ENCODE data around the gene SULT1C4. TPM values are rescaled to one million over a fixed set of nuclear protein-coding genes. Genes with fewer than 3 reads are reported as not detected.

Gene SULT1C4
- total and polyA plus RNA-seq, 2 of the 8 experiments (the other 6 are each of a cell fraction or from before 2014, with no cell fraction given): 1.5 to 2.1 TPM

- no peak for DNase-seq (ENCODE audit: low read depth in 1 of 2, low spot score in 2 of 2)
- Histone ChIP-seq H3K27me3 (replicated peaks in 1 of 4; ENCODE audit: control insufficient read depth in 3 of 4, extremely low read depth in 1 of 4, insufficient read depth in 3 of 4, low read length in 3 of 4) (no peaks in the 10 kb centered on the region), H2BK15ac (ENCODE audit: low read length) (no peak overlapping the region), H3K18ac (ENCODE audit: extremely low read depth, low read length) (no peak overlapping the region), H2AK5ac (ENCODE audit: low read depth, low read length) (no peak overlapping the region), H3K36me3 (ENCODE audit: control insufficient read depth in 2 of 4, insufficient read depth in 4 of 4, low read length in 3 of 4) (no peaks in the 10 kb centered on the region), H4K91ac (replicated peaks; ENCODE audit: insufficient read length, low read length) (no peak overlapping the region), H3K9ac (replicated peaks in 1 of 4; ENCODE audit: extremely low read depth in 1 of 4, low read depth in 3 of 4, low read length in 3 of 4) (no peak overlapping the region), H4K20me1 (replicated peaks in 1 of 2; ENCODE audit: control insufficient read depth in 1 of 2, insufficient read depth in 2 of 2, low read length in 2 of 2) (no peaks in the 10 kb centered on the region), H3K23ac (ENCODE audit: insufficient read length) (no peak overlapping the region), H2BK12ac (ENCODE audit: low read depth, low read length) (no peak overlapping the region), H3K79me1 (ENCODE audit: low read depth, low read length) (no peaks in the 10 kb centered on the region), H3K9me3 (ENCODE audit: insufficient read depth in 2 of 2, low read depth in 1 of 2, low read length in 1 of 2) (no peaks in the 10 kb centered on the region), H2AFZ (ENCODE audit: low read length) (no peak overlapping the region), H4K5ac (ENCODE audit: insufficient read length, low read depth, low read length) (no peak overlapping the region), H2BK5ac (ENCODE audit: low read depth, low read length) (no peak overlapping the region), H4K8ac (ENCODE audit: extremely low read depth, insufficient read depth, low read length) (no peak overlapping the region), H3K56ac (replicated peaks; ENCODE audit: insufficient read length, low read depth, low read length) (no peak overlapping the region), H2BK120ac (replicated peaks; ENCODE audit: low read depth, low read length) (no peak overlapping the region), H3K27ac (ENCODE audit: low read depth, low read length) (no peak overlapping the region), H3K4me3 (ENCODE audit: extremely low read depth in 1 of 4, insufficient read depth in 2 of 4, low read depth in 3 of 4, low read length in 4 of 4) (no peak overlapping the region), H3K4ac (replicated peaks; ENCODE audit: insufficient read length, low read depth, low read length) (no peak overlapping the region), H3K4me1 (replicated peaks in 1 of 4; ENCODE audit: control insufficient read depth in 3 of 4, insufficient read depth in 4 of 4, low read length in 3 of 4) (no peaks in the 10 kb centered on the region), H2BK20ac (ENCODE audit: low read length) (no peak overlapping the region), H3K79me2 (ENCODE audit: control insufficient read depth in 1 of 2, insufficient read depth in 2 of 2, low read length in 2 of 2) (no peaks in the 10 kb centered on the region), H3K23me2 (ENCODE audit: low read depth, low read length) (no peaks in the 10 kb centered on the region), H3K14ac (ENCODE audit: insufficient read length) (no peak overlapping the region), H3K4me2 (ENCODE audit: insufficient read depth in 1 of 2, low read depth in 2 of 2, low read length in 2 of 2) (no peak overlapping the region)
- POLR2A ChIA-PET (ENCODE audit: partially characterized antibody): no interaction called here
- FAIRE-seq: no peak
- TF ChIP-seq GTF2F1 (IDR thresholded peaks at IDR 0.05; ENCODE audit: borderline replicate concordance, low read depth, low read length): no peak
- TF ChIP-seq ATF3 (IDR thresholded peaks at IDR 0.05; ENCODE audit: insufficient read depth, low read depth, low read length): no peak
- no peak for TF ChIP-seq POLR2A (IDR thresholded peaks at IDR 0.05; ENCODE audit: control extremely low read depth in 1 of 2, low read depth in 2 of 2, low read length in 2 of 2)
- TF ChIP-seq SIX5 (IDR thresholded peaks at IDR 0.05; ENCODE audit: low read depth, low read length): no peak
- TF ChIP-seq SP4 (IDR thresholded peaks at IDR 0.05; ENCODE audit: low read length): no peak
- no peak for TF ChIP-seq KDM5A (IDR thresholded peaks at IDR 0.05; ENCODE audit: low read length)
- no peak for TF ChIP-seq RXRA (IDR thresholded peaks at IDR 0.05; ENCODE audit: insufficient read depth, low read depth, low read length)
- no peak for TF ChIP-seq BCL11A (IDR thresholded peaks at IDR 0.05; ENCODE audit: low read depth in 2 of 2, low read length in 2 of 2)
- TF ChIP-seq E2F6 (IDR thresholded peaks at IDR 0.05): no peak
- TF ChIP-seq KDM1A (IDR thresholded peaks at IDR 0.05; ENCODE audit: borderline replicate concordance, low read length): no peak
- no peak for TF ChIP-seq CTBP2 (IDR thresholded peaks at IDR 0.05; ENCODE audit: borderline replicate concordance, insufficient read depth, insufficient read length, low read length)
- no peak for TF ChIP-seq BRCA1 (IDR thresholded peaks at IDR 0.05; ENCODE audit: low read depth, low read length)
- no peak for TF ChIP-seq RNF2 (IDR thresholded peaks at IDR 0.05; ENCODE audit: borderline replicate concordance, low read depth, low read length, missing control alignments, poor library complexity, severe bottlenecking)
- no peak for TF ChIP-seq FOSL1 (IDR thresholded peaks at IDR 0.05; ENCODE audit: insufficient read depth, low read depth, low read length)
- CTCF ChIA-PET (ENCODE audit: partially characterized antibody): interaction anchor here (0.7 kb wide), 1 partner anchor 12 kb away, joined by 3 read pairs; the partner anchor contains the start of gene GCC2
- 81% methylated on average over 1 of the region's 1 CpG; no CpG with 5 or more reads in 1 of the 2 experiments for WGBS, 2 experiments (ENCODE audit: extremely low coverage in 1 of 2, insufficient coverage in 1 of 2, insufficient read length in 1 of 2, insufficient replicate concordance in 2 of 2, low coverage in 1 of 2, low lambda C conversion rate in 2 of 2, missing lambda C conversion rate in 1 of 2)
Measured at GRCh38 chr2:108436976-108437375, 59.2 kb downstream of the SULT1C4 start.

Measured in H1 (cell line).